ENCODE results near the gene TMEM208.

Gene TMEM208

DNA sequence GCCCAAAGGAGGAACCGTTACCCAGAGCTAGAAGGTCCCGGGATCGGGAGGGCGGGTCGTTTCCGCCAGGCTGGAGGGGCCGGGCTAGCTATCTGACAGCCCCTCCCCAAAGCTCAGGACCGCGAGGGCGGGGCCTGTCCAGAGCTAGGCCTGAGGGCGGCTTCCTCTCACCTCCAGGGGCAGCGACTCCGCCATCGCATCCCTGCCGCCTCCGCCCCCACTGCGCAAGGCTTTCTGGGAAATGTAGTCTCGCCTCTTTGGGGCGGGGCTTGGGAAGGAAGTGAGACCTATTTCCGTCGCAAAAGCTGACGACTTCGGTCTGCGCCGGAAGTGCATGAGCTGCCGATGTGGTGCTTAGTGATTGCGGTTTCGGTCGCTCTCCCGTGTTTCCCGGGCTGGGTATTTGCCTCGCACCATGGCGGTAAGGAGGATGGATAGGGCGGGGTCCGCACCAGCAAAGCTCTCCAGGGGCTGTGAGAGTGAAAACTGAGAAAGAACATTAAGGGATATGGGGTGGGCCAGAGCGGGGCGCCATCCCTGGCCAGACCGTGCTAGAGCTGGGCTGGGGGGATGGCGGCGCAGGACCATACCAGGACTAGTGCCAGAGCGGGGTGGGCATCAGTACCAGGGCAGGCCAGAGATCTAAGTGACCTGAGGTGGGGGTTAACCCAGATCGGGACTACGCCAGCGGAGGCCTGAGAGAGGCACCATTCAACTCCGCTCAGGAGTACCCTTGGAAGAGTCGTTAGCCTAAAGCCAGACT lies at the start of gene TMEM208:
Gene TMEM208 (plus strand): TSS at position 327 of the 763 bp plus-strand sequence. CDS start 89 bp downstream, at position 416.
- peak; percentile 97 for DNase-seq (ENCODE audit: low spot score)

DNA sequence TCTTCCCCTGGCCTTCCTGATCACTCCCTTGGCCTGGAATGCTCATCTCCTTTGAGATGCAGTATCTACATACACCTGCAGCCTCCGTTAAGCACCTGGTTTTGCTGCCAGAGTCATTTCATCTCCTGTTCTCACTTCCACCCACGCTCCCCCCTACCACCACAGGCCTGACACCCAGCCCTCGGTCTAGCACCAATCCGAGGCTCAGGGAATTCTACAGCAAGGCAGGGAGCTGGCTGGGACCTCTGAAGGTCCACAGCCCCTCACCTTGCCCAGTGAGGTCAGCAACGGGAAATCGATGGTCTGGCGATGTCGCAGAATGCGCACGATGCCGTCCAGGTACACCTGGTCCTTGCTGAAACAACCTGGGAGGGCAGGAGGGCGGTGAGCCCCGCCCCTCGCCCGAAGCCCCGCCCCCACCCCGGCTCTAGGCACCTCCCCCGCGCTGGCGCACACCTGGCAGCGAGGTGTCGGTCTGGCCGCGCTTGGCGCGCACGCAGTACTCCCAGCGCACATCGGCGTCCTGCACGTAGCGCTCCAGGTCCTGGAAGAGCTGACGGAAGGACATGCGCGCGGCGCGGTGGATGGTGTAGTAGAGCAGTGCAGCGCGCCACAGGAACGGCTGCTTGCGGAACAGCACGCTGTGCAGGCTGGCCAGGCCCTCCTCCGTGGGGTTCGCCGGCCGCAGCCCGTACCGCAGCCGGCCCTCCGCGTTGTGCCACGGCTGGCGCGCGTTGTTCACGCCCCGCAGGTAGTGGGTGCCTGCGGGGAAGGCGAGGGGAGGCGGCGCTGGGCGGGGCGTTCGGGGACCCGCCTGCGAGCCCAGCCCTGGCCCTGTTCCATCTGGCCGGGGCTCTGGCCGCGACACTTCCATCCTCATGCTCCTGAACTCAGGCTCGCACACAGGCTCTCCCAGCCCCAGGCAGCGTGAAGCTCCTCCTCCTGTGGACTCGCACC lies 48.9 kb upstream of the TMEM208 start:
- DNase-seq (ENCODE audit: low spot score), result peak; percentile 77

DNA sequence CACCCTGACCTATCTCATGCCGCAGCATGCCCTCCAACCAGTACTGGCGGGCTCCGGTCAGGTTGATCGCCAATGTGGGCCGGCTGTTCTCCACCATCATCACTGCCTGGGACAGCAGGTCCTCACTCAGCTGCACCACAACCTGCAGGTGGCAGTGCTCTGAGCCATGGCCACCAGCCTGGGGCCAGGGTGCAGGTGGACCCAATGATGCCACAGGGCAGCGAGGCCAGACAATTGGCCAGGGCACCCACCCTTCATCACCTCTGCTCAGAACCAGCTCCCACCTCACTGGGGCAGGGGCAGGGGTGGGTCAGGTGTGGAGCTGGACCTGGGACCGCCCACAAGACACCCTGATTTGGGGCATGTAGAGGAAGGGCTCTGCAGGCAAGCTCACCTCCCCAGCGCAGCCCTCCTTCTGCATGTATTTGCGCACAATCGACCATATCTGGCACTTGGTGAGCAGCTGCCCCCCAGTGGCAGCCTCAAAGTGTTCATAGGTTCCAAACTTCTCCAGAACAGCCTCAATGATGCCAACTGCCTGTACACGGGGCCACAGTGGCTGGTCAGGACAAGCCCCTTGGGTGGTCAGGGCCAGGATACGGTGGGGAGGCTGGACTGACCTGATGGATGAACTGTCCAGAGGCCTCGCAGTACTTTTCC lies 47.4 kb upstream of the TMEM208 start:
- no peak for DNase-seq (ENCODE audit: low spot score)

DNA sequence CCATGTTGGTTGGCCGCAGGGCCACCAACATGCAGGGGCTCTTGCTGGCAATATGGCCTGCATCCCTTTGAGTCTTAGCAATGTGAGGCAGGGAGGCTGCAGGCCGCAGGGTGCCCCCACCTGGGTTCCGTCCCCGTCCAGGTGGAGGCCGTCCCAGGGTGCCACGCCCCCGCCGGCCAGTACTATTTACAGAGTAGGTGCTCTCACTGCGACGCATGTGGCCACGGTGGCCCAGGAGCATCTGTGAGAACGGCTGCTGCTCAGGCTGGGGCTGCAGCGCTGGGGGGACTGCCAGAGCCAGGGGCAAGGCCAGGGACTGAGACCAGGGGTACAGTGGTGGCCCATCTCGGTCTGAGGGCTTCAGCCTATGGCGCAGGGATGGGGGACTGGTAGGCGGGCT lies 46.8 kb upstream of the TMEM208 start:
- DNase-seq (ENCODE audit: low spot score), result no peak

DNA sequence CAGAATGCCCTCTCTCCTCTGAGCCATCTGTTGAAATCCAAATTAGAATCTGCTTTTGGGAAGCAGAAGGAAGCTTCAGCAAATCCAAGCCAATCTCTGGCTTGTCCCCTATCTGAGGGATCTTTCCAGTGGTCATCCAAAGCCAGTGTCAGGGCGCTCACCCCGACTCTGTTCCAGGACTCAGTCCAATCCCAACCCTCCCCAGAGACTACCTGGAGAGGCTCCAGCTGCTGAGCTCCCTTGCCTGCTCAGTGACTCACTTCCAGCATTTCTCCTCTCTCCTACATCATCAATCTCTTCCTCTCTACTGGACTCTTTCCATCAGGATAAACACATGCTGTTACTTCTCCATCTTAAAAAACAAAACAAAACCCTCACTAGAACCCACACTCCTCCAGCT lies 45.6 kb upstream of the TMEM208 start:
- DNase-seq (ENCODE audit: low spot score), result peak; percentile 87

DNA sequence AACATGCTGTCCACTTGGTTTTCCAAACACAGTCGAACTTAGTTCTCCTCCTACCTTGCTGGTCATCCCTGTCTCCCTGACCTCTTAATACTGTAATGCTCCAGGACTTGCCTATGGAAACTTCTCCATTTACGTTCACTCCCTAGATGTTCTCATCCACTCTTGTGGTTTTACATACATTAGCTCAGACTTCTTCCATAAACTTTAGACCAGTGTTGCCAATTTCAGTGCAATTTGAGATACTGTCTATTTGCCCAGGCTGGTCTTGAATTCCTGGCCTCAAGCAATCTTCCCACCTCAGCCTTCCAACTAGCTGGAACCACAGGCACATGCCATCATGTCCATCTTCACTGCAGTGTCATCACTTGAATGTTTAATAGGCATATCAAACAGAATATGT lies 44.6 kb upstream of the TMEM208 start:
- no peak for DNase-seq (ENCODE audit: low spot score)

DNA sequence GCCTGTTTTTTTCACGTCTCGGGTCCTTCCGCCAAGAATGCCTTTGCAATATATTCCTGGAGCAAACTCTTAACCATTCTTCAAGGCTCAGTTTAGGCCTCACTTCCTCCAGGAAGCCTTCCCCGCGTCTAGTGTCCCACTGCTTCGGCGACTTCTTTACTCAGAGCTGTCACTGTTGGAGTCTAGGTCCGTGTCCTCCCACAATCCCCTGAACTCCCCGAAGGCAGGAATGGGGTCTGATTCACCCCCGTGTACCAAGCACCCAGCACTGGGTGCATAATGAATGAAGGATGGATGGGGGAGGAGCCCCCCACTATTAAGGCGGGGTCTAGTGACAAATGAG lies 43.7 kb upstream of the TMEM208 start:
- no peak for DNase-seq (ENCODE audit: low spot score)

DNA sequence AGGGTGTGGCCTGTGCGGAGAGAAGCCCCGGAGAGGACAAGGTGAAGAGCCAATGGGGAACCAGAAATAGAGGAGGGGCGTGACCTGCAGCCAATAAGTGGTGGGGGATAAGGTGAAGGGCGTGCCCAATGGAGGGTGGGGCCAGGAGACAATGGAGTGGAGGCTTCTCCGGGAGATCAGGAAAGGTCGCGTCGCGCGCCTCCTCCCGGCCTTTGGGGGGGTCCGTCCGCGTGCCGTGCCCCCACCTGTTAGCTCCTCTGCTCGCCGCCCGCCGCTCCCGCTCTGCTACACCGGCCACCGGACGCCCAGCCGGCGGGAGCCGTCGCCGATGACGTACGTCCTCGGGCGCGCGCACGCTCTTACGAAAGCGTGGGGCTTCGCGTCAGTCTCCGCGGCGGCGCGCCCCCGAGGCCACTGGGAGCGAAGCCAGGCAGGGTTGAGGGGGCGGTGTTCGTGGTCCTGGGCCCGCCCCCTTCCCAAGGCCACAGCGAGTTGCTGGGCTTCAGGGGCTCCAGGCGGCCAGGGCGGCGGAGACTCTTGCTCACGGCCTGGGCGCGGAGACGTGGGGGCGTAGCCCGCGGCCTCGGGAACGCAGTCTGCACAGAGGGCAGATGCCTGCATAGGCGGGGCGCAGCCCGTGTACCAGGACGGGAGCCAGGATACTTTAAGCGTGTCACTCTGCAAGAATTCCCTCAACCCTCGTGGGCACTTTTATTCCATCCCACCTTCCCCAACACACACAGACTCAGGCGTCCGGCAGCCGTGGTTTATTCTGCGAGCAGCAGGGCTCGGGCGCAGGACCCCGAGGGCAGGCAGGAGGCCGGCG lies 43.1 kb upstream of the TMEM208 start, which contains the start of gene MATCAP1:
Gene MATCAP1 (minus strand): TSS at position 337 of the 826 bp plus-strand sequence. CDS start 3,353 bp downstream, outside the sequence.
- DNase-seq (ENCODE audit: low spot score), result peak; percentile 99

DNA sequence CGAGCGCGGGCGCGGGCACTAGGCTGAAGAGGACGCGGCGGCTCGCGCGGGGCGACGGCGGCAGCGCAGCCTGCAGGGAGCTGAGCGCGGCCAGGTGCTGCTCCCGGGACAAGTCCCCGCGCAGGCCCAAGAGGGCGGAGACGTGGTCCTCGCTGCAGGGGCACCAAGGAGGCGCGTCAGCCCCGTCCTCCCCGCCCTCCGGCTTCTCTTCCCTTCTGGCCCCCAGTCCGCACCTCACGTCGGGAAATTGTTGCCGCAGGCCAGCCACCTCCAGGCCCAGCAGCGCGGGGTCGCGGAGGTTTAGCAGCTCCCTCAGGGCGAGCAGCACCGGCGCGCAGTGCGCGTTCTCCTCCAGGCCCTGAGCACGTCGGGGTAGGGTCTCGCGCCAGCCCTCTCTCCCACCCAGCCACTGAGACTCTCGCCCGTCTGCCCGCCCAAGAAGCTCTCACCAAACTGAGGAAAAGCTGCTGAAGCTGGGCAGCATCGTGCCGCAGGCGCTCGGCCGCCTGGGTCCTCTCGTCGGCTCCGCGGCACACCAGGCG lies 42.4 kb upstream of the TMEM208 start:
- DNase-seq (ENCODE audit: low spot score), result no peak

DNA sequence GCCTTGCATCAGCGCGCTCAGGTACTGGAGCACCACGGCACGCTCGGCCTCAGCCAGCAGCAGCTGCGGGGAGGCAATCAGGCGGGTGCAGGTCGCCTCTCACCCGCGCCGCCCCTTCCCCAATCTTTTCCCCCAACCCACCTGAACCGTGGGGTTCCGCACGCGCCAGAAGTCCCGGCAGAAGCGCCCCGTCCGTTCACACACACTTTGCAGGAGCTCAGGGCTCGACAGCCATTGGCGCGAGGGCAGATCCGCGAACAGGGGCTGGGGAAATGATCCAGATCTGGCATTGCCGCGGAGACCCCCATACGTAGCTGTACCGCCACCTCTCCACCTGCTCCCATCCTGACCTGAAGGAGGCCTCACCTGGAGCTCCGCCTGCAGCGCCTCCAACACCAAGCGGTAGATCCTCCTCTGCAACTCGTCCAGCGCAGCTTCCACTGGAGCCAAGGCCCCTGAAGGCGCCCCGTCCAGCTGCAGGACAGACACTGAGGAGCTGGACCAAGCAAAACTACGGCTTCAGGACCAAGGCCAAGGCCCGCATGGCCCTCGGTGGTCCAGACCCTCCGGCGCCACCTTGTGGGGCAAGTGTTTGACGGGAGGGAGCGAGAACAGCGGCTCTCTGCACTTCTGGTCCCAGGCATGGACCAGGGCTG lies 41.8 kb upstream of the TMEM208 start:
- peak; percentile 87 for DNase-seq (ENCODE audit: low spot score)

DNA sequence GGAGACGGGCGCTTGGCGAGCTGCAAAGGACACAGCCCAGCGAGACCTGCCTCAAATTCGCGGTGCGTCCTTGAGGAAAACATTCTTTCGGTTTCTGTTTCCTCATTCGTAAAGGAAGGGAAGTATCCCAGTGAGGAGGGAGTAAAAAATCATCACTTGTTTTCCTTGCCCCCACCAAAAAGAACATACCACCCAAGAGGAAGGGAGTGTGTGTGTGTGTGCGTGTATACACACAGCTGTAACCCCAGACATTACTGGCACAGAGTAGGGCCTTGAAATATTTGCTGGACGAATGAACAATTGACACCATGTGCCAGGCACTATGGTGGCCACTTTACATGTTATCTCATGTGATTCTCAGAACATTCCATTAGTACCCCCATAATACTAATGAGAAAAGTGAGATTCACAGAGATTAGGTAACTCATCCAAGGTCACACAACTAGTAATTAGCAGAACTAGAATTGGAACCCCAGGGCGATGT lies 41.2 kb upstream of the TMEM208 start:
- DNase-seq (ENCODE audit: low spot score), result no peak

DNA sequence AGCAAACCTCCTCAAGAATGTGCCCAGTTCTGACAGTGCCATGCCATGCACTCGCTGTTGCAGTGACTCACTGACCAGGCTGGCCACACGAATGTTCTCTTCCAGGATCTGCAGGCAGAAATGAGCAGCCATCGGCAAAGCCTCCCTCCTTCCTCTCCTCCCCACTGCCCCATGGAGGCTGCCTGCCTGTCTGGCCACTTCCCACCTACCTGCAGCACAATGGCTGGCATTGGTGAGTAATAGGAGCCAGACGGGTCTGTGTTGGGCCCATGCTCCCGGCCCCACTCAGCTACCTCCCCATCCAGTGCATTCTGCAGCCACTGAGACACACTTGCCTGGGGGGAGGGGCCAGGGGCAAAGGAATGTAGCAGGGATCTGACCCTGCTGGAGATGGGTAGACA lies 40.4 kb upstream of the TMEM208 start:
- peak; percentile 61 for DNase-seq (ENCODE audit: low spot score)

DNA sequence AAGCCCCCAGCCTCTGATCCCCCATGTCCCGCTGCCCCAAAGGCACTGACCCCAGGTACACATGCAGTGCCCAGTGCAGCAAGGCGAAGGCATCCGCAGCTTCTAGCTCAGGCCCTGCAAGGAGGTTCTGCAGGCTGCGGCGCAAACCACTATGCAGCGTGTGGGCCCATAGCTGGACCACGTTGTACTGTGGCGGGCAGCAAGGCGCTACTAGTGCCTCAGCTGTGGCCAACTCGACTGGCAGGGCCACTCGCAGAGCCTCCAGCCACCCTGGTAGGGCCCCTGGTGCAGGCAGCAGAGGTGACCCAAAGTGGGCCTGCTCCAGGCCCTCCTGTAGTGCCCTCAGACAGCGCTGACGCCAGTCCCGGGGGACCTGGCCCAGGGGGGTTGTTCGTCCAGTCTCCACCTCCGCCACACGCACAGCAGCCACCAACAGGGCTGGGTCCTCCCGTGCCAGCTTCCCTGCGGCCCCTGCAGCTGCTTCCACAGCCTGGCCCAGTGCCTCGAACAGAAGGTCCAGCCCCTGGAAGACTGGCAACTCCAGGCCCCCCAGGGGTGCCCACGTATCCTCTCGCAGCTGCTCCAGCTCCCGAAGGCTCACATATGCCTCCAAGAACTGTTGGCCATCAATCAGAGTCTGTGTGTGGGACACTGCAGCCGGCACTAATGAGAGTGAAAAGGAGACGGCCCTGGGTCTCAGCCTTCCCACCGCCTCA lies 39.6 kb upstream of the TMEM208 start:
- DNase-seq (ENCODE audit: low spot score), result no peak

DNA sequence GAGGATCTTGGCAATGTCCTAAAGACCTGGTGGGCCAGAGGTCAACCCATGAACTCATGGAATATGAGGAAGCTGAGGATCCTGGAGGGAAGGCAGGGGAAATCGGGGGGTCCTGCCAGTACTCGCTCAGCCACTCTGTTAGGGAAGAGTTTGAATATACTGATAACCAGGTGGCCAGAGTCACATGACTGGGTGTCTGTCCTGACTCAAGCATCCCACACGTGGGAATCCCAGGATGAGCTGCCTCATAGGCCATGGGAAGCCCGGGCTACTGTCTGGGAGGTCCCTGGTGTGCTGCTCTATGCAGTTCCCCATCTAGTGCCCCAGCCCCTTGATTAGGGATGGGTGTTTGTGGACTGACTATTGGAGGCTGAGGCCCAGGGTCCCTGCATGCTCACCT lies 38.6 kb upstream of the TMEM208 start:
- no peak for DNase-seq (ENCODE audit: low spot score)

DNA sequence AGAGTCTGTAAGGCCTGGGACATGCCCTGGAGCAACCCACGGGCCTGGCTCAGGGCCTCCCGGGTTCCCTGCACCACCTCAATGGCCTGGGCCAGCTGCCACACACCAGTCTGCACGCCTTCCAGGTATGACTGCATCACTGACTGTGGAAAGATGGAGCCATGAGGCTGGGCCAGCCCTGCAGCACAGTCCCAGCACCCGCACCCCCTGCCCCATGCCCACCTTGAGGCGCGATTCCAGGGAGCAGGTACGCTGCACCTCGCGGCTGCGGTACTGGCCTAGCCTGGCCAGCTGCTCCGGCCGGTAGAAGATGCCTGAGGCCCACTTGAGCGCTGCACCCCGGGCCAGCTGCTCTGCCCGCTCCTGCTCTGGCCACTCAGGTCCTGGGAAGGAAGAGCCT lies 38.1 kb upstream of the TMEM208 start:
- DNase-seq (ENCODE audit: low spot score), result no peak

DNA sequence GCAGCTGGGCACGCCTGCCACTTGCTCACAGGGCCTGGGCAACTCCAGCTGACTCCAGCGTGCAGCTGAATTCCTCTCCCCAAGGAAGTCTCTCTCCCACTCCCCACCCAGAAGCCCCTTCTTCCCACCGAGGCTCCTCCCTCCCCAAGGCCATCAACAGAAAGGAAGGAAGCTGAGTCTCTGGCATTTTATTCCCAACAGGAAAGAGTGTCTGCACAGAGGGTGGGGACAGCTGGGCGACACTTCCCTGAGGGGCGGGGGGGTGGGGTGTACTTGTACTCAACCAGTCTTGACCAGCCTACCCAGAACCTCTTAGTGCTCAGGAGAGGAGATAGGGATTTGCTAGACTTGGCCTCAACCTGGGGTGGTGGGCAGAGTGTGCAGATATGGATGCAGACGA lies 36.9 kb upstream of the TMEM208 start, which contains the start of gene EXOC3L1:
Gene EXOC3L1 (minus strand): TSS at position 96 of the 400 bp plus-strand sequence. CDS start 460 bp downstream, outside the sequence.
- no peak for DNase-seq (ENCODE audit: low spot score)

DNA sequence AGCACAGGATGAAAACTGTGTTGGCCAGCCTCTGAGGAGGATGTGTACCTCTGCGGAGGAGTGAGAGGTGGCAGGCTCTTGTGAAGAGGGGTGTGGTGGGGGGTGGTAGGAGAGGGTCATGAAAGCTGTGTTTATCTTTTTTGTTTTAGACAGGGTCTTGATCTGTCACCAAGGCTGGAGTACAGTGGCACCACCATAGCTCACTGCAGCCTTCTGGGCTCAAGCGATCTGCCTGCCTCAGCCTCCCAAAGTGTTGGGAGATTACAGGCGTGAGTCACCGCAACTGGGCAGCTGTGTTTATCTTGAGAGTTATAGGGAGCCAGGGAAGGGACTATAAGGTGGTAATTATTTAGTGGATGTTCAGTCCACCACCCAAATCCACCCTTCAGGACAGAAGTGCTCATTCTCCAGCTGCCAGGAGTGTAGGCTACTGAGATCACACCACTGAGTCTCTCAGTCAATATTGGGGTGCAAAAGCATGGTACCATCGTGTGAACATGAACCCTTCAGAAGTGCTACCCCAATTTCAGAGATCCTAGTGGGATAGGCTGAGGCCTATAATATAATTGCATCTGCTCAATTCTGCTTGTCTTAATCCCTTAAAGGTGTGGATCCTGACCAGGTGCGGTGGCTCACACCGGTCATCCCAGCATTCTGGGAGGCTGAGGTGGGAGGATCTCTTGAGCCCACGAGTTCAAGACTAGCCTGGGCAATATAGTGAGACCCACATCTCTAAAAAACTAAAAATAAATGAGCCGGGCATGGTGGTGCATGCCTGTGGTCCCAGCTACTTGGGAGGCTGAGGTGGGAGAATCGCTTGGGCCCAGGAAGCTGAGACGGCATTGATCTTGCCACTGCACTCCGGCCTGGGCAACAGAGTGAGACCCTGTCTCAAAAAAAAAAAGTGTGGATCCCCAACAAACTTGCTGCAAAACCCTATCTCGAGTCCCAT lies 36.2 kb upstream of the TMEM208 start:
- no peak for DNase-seq (ENCODE audit: low spot score)

DNA sequence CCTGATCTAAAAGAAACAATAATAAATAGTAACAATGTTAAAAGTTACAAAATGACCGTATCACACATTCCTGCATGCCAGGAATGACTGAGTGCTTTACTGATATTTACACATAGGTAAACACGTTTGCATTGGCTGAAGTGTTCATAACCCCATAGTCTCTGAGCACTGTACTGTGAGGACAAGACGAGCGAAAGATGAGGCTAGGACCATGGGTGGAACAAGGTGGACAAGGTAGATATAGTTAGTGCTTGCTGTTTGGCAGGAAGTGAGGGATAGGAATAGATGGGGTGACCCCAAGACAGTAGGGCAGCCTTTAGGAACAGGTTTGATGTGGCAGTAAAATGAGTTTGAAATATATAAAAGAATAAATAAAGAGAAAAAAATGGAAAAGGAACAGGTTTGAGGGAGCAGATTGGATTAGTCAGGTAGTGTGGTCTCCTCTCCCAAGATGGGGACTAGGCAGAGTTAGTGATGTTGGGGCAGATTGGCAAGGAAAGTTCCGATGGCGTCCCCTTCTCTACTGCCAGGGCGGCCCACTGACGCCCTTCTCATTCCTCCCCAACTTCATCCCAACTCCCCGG lies 35.4 kb upstream of the TMEM208 start:
- no peak for DNase-seq (ENCODE audit: low spot score)
